Body of pancreas (tissue), 4 donors: ENCODE results near the gene UBTF.

Source experiments
- CTCF ChIP-seq, 7 experiments: fragments of 450-650 bp in 4 of 7; fragments of 200-600 bp in 3 of 7; sonication (generic) in 3 of 7; IDR thresholded peaks; one replicate each; pipeline ENCODE4 v1.5.1; 2016 to 2019; ENCODE audit warnings: antibody characterized with exemption in 7 of 7
- POLR2A ChIP-seq, 3 donors: fragments of 450-650 bp; IDR thresholded peaks; one replicate each; pipeline ENCODE4 v1.6.1; 2016; ENCODE audit warnings: antibody characterized with exemption in 3 of 3, mild to moderate bottlenecking in 2 of 3

GRCh38 chr17:44203731-44204440, 15.6 kb downstream of the UBTF start:
- TF ChIP-seq CTCF (IDR thresholded peaks at IDR 0.05) (peak; percentile 33 to 76 (median 56)), POLR2A (IDR thresholded peaks at IDR 0.05) (no peak)
